Measurements from ENCODE around the gene DISC1. TPM values are rescaled to one million over a fixed set of nuclear protein-coding genes. Genes with fewer than 3 reads are reported as not detected.

Gene DISC1
- total RNA-seq, 1 experiment from 2014 or later: 1.8 TPM

GRCh38 chr1:231729544-231729943, 103.0 kb downstream of the DISC1 start:
- CTCF ChIA-PET: interaction anchor here (0.8 kb wide), 1 partner anchor 27 kb away, joined by 3 read pairs; no protein-coding TSS in a partner anchor
- Histone ChIP-seq H2AFZ (ENCODE audit: low read depth, low read length, poor library complexity, severe bottlenecking) (no peak overlapping the region), H3K4me3 (replicated peaks in 1 of 2; ENCODE audit: low read depth in 1 of 2, low read length in 2 of 2) (no peak overlapping the region), H3K4me1 (ENCODE audit: control insufficient read depth in 1 of 2, insufficient read depth in 2 of 2, low read length in 2 of 2) (no peaks in the 10 kb centered on the region), H3K36me3 (ENCODE audit: control insufficient read depth in 1 of 2, insufficient read depth in 2 of 2, low read length in 2 of 2) (no peaks in the 10 kb centered on the region), H3K27me3 (ENCODE audit: insufficient read depth, low read length) (no peaks in the 10 kb centered on the region), H3K4me2 (ENCODE audit: low read length) (no peak overlapping the region), H3K9ac (ENCODE audit: low read length) (no peak overlapping the region), H3K27ac (ENCODE audit: low read depth, low read length) (no peak overlapping the region), H3K9me3 (ENCODE audit: control insufficient read depth in 1 of 2, insufficient read depth in 1 of 2, low read depth in 1 of 2, low read length in 2 of 2) (no peaks in the 10 kb centered on the region), H3K9me2 (ENCODE audit: insufficient read depth) (no peaks in the 10 kb centered on the region), H3K79me2 (ENCODE audit: insufficient read depth, low read length) (no peaks in the 10 kb centered on the region), H4K20me1 (ENCODE audit: insufficient read depth) (no peaks in the 10 kb centered on the region)
- POLR2A ChIA-PET: interaction anchor here (1.1 kb wide), 1 partner anchor 15 kb away, joined by 3 read pairs; no protein-coding TSS in a partner anchor
- no peak for TF ChIP-seq EZH2 (IDR thresholded peaks at IDR 0.05)
- no peak for TF ChIP-seq SIN3A (IDR thresholded peaks at IDR 0.05; ENCODE audit: low read depth)
- no peak for TF ChIP-seq MAX (IDR thresholded peaks at IDR 0.05)
- TF ChIP-seq YY1 (IDR thresholded peaks at IDR 0.05; ENCODE audit: extremely low read depth, insufficient replicate concordance, low read depth, low read length): no peak
- TF ChIP-seq SP1 (IDR thresholded peaks at IDR 0.05; ENCODE audit: low read depth): no peak
- no peak for TF ChIP-seq FOSL1 (IDR thresholded peaks at IDR 0.05; ENCODE audit: low read depth)
- no peak for TF ChIP-seq TCF7L2 (IDR thresholded peaks at IDR 0.05; ENCODE audit: borderline replicate concordance, extremely low read depth, insufficient read depth, insufficient read length)
- no peak for TF ChIP-seq REST (IDR thresholded peaks at IDR 0.05; ENCODE audit: low read depth)
- no peak for TF ChIP-seq EGR1 (IDR thresholded peaks at IDR 0.05; ENCODE audit: low read depth)
- DNase-seq (ENCODE audit: low read depth, low spot score) (no peak), ATAC-seq (no peak)
- no TSS peak for BruUV-seq (replicated peaks)
- intact Hi-C loops (cut with micrococcal nuclease): loop anchor here (10.0 kb wide), 1 partner anchor 895 kb away; no protein-coding TSS in a partner anchor
- RAD21 ChIA-PET (ENCODE audit: low non-redundant PET in 1 of 2, low total read pairs in 2 of 2, uncharacterized antibody in 2 of 2, unreplicated experiment in 2 of 2): no interaction called here
